KMS-11 (cell line): ENCODE measurements around the gene PNPLA7.
"Not testable (repeated sequence)": the region's sequence is repeated elsewhere in the genome, so short reads cannot be mapped to it uniquely, and the experiment has no call there.

ENCODE experiments used
- H2AFZ ChIP-seq: fragments of 200-600 bp; sonication (generic); 2 replicates; pipeline ENCODE4 v1.6.1; 2016; ENCODE audit warnings: antibody characterized with exemption, mixed run types, low read depth
- H3K27ac ChIP-seq: fragments of 200-600 bp; sonication (generic); 2 replicates; pipeline ENCODE4 v1.6.1; 2016; ENCODE audit warnings: mild to moderate bottlenecking, mixed run types
- H3K27me3 ChIP-seq: fragments of 200-600 bp; sonication (generic); 2 replicates; pipeline ENCODE4 v1.6.1; 2017; ENCODE audit warnings: mild to moderate bottlenecking, low read depth, mixed run types, moderate library complexity; ENCODE audit not compliant: insufficient read depth
- H3K36me3 ChIP-seq: fragments of 200-600 bp; sonication (generic); 2 replicates; pipeline ENCODE4 v1.6.1; 2017; ENCODE audit warnings: mild to moderate bottlenecking, mixed run types; ENCODE audit not compliant: insufficient read depth
- H3K4me1 ChIP-seq: fragments of 200-600 bp; sonication (generic); 2 replicates; pipeline ENCODE4 v1.6.1; 2016; ENCODE audit warnings: mild to moderate bottlenecking, low read depth, mixed run types; ENCODE audit not compliant: poor library complexity, severe bottlenecking
- H3K4me2 ChIP-seq: fragments of 200-600 bp; sonication (generic); 2 replicates; pipeline ENCODE4 v1.7.0; 2016; ENCODE audit warnings: mild to moderate bottlenecking, mixed run types
- H3K4me3 ChIP-seq: fragments of 200-600 bp; sonication (generic); IDR thresholded peaks from 2 replicates; pipeline ENCODE4 v1.6.1; 2017; ENCODE audit warnings: low read depth, low read length, mixed read lengths; ENCODE audit not compliant: insufficient read depth
- H3K79me2 ChIP-seq: fragments of 200-600 bp; sonication (generic); 2 replicates; pipeline ENCODE4 v1.6.1; 2016; ENCODE audit warnings: low read depth, mixed run types; ENCODE audit not compliant: insufficient read depth
- H3K9ac ChIP-seq: fragments of 200-600 bp; sonication (generic); 2 replicates; pipeline ENCODE4 v1.6.1; 2016; ENCODE audit warnings: mild to moderate bottlenecking, mixed run types
- H4K20me1 ChIP-seq: fragments of 200-600 bp; sonication (generic); 2 replicates; pipeline ENCODE4 v1.6.1; 2016; ENCODE audit warnings: mild to moderate bottlenecking, mixed run types; ENCODE audit not compliant: insufficient read depth
- TF ChIP-seq, protein P1 (sequence below): fragments of 200-600 bp; sonication (generic); conservative IDR thresholded peaks from 2 replicates; pipeline ENCODE4 v1.6.1; 2017; ENCODE audit warnings: low read depth, mild to moderate bottlenecking, antibody characterized with exemption, low read length, moderate library complexity, mixed read lengths

The PNPLA7 gene

DNA sequence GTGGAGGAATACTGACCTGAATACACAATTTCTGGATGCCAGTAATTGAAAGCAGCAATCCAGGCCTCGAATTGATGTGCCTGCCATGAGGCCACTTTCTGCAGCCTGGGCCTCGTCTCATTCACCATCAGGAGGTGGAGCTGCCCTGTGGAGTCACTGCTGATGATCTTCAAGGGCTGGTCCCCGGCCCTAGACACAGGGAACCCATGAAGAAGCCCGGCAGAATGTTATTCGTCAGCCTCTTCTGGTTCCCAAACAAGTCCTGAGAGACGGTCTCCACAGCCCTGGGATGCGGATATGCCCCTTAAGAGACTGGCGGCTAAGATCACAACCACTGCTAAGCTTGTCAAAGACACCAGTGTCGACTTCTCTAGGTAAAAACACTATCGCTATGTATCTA, 24.0 kb upstream of the PNPLA7 start:
- Histone ChIP-seq H3K27ac (no peak overlapping the region), H3K4me3 (no peak overlapping the region), H3K36me3 (peaks cover 9% of the 10 kb centered on the region; the same call in 1 of the 2 replicates), H3K79me2 (peaks cover 47% of the 10 kb centered on the region), H3K4me2 (no peak overlapping the region), H3K4me1 (peaks cover 37% of the 10 kb centered on the region), H2AFZ (no peak overlapping the region), H3K9ac (no peak overlapping the region), H4K20me1 (no peaks in the 10 kb centered on the region; the same call in 1 of the 2 replicates), H3K27me3 (no peaks in the 10 kb centered on the region)
- TF ChIP-seq, protein P1, sequence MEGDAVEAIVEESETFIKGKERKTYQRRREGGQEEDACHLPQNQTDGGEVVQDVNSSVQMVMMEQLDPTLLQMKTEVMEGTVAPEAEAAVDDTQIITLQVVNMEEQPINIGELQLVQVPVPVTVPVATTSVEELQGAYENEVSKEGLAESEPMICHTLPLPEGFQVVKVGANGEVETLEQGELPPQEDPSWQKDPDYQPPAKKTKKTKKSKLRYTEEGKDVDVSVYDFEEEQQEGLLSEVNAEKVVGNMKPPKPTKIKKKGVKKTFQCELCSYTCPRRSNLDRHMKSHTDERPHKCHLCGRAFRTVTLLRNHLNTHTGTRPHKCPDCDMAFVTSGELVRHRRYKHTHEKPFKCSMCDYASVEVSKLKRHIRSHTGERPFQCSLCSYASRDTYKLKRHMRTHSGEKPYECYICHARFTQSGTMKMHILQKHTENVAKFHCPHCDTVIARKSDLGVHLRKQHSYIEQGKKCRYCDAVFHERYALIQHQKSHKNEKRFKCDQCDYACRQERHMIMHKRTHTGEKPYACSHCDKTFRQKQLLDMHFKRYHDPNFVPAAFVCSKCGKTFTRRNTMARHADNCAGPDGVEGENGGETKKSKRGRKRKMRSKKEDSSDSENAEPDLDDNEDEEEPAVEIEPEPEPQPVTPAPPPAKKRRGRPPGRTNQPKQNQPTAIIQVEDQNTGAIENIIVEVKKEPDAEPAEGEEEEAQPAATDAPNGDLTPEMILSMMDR = no peak

DNA sequence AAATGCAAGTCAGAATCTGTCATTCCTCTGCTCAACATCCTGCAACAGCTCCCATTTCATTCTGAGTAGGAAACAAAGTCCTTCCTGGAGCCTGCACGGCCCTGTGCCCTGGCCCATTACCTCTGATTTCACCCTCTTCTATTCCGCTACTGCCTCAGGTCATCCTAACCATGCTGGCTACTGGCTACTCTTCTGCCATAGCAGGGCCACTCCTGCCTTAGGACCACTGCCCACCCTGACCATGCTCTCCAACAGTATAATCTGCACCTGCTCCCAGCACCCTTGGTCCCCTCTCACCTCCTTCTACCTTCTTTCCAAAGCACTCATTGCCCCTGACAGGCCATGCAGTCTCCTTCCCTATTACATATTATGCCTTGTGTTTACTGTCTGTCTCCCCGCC, 20.4 kb upstream of the PNPLA7 start:
- Histone ChIP-seq H3K79me2 (peaks cover 21% of the 10 kb centered on the region; the same call in 1 of the 2 replicates), H3K36me3 (peaks cover 9% of the 10 kb centered on the region; the same call in 1 of the 2 replicates), H3K27ac (no peak overlapping the region), H3K4me2 (no peak overlapping the region), H2AFZ (no peak overlapping the region), H3K9ac (no peak overlapping the region), H3K4me3 (no peak overlapping the region), H4K20me1 (no peaks in the 10 kb centered on the region; the same call in 1 of the 2 replicates), H3K27me3 (no peaks in the 10 kb centered on the region), H3K4me1 (peaks cover 11% of the 10 kb centered on the region)
- TF ChIP-seq, protein P1 = no peak

DNA sequence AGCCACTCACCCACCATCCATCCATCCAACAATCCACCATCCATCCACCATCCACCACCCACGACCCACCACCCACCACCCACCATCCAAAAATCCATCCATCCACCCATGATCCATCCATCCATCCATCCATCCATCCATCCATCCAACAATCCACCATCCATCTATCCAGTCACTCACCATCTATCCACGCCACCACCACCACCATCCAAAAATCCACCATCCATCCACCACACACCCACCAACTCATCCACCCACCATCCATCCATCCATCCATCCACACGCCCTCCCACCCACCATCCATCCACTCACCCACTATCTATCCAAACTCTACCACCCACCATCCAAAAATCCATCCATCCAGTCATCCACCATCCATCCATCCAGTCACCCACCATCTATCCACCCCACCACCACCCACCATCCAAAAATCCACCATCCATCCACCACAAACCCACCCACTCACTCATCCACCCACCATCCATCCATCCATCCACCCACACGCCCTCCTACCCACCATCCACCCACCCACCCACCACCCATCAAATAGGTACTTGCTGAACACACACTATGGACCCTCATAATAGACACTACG, 19.5 kb upstream of the PNPLA7 start:
- no peak overlapping the region for H2AFZ ChIP-seq
- H3K4me2 ChIP-seq = no peak overlapping the region
- H3K4me3 ChIP-seq = no peak overlapping the region
- peaks cover 2% of the 10 kb centered on the region for H3K4me1 ChIP-seq
- no peak overlapping the region for H3K9ac ChIP-seq
- peaks cover 9% of the 10 kb centered on the region; the same call in 1 of the 2 replicates for H3K36me3 ChIP-seq
- H3K27me3 ChIP-seq = no peaks in the 10 kb centered on the region
- no peaks in the 10 kb centered on the region for H4K20me1 ChIP-seq
- H3K79me2 ChIP-seq = peaks cover 14% of the 10 kb centered on the region; the same call in 1 of the 2 replicates
- H3K27ac ChIP-seq = no peak overlapping the region
- TF ChIP-seq, protein P1 = no peak

DNA sequence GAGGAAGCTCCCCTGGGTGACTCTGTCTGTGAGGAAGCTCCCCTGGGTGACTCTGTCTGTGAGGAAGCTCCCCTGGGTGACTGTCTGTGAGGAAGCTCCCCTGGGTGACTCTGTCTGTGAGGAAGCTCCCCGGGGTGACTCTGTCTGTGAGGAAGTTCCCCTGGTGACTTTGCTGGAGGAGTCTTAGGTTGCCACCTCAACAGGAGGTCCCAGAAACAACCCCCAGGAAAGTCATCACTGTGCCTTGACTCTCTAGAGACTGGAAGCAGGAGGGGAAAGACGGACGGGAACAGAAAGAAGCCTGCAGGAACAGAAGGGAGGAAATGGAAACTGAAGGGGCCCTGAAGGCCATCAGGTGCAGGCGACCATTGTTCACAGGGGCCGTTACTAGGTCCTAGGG, 18.2 kb upstream of the PNPLA7 start:
- H3K79me2 ChIP-seq, H3K36me3 ChIP-seq, H2AFZ ChIP-seq, H3K27ac ChIP-seq, H3K4me1 ChIP-seq, H3K9ac ChIP-seq, H3K27me3 ChIP-seq, H3K4me3 ChIP-seq, H3K4me2 ChIP-seq, H4K20me1 ChIP-seq: not testable (repeated sequence)

DNA sequence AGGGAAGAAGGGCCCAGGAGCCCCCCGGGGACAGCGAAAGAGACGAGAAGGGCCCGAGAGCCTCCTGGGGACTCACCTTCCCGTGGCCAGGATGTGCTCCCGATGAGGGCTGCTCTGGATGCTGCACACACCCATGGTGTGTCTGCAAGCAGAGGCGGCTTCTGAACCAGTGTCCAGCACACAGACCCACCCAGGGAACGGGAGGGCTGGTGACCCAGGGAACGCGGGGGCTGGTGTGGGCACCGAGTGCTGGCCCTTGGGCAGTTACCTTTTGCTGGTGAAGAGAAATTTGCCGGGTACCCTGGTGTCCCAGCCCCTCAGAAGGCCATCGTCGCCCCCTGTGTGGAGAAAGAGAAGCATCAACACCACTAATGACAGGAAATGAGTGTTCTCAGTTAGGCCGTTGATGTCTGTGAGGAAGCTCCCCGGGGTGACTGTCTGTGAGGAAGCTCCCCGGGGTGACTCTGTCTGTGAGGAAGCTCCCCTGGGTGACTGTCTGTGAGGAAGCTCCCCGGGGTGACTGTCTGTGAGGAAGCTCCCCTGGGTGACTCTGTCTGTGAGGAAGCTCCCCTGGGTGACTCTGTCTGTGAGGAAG, 14.7 kb upstream of the PNPLA7 start:
- H3K27ac ChIP-seq = no peak overlapping the region
- no peak overlapping the region for H3K4me3 ChIP-seq

More for the DNA sequence above, 14.7 kb upstream of the PNPLA7 start:
- Histone ChIP-seq H4K20me1 (no peaks in the 10 kb centered on the region), H3K9ac (no peak overlapping the region), H3K4me1 (no peaks in the 10 kb centered on the region), H3K27me3 (no peaks in the 10 kb centered on the region), H3K79me2 (no peaks in the 10 kb centered on the region), H3K36me3 (no peaks in the 10 kb centered on the region), H3K4me2 (no peak overlapping the region), H2AFZ (no peak overlapping the region)
- TF ChIP-seq, protein P1 = no peak
